ENCODE data around the gene MAGI3. TPM values are rescaled to one million over a fixed set of nuclear protein-coding genes. Genes with fewer than 3 reads are reported as not detected.

MAGI3 gene
- total RNA-seq, 2 experiments from 2014 or later = 4.7 to 7.8 TPM

- H3K27ac ChIP-seq (ENCODE audit: low read depth, low read length, poor library complexity, severe bottlenecking) = no peak overlapping the region
- ChIA-PET CTCF (ENCODE audit: unreplicated experiment) (interaction anchor here (0.5 kb wide), 1 partner anchor 464 kb away, joined by 3 read pairs; no protein-coding TSS in a partner anchor), POLR2A (interaction anchor here (0.9 to 1.1 kb wide), 2 partner anchors 14 to 32 kb away, joined by 3 to 4 read pairs; partner anchors contain the start of gene MAGI3)
- intact Hi-C loops (cut with micrococcal nuclease; ENCODE audit: unreplicated experiment) = no loop called here
- H3K4me2 ChIP-seq (ENCODE audit: low read length) = no peak overlapping the region
- no peaks in the 10 kb centered on the region for H3K9me2 ChIP-seq (ENCODE audit: insufficient read depth, low read length)
- H3K4me3 ChIP-seq (ENCODE audit: low read depth, low read length, poor library complexity, severe bottlenecking) = no peak overlapping the region
- no peaks in the 10 kb centered on the region for H3K36me3 ChIP-seq (ENCODE audit: insufficient read depth, low read length)
- no peak overlapping the region for H2AFZ ChIP-seq (ENCODE audit: low read length)
- H3K79me2 ChIP-seq (ENCODE audit: insufficient read depth, low read depth, low read length) = no peaks in the 10 kb centered on the region
- DNase-seq (ENCODE audit: low spot score) = no peak
- H3K9me3 ChIP-seq (ENCODE audit: low read length) = no peaks in the 10 kb centered on the region
- H3K4me1 ChIP-seq (ENCODE audit: insufficient read depth, low read length, poor library complexity, severe bottlenecking) = no peaks in the 10 kb centered on the region
- no peaks in the 10 kb centered on the region for H4K20me1 ChIP-seq (ENCODE audit: insufficient read depth, low read length)
- no TSS peak for BruUV-seq (replicated peaks)
- TF ChIP-seq CTCF (conservative IDR thresholded peaks at IDR 0.05; ENCODE audit: low read length) (no peak), EZH2phosphoT487 (IDR thresholded peaks at IDR 0.05; ENCODE audit: borderline replicate concordance, low read depth, low read length) (no peak)
These were observed 32.2 kb downstream of the MAGI3 start for GRCh38 chr1:113422315-113423068.

- no peak for TF ChIP-seq CTCF (conservative IDR thresholded peaks at IDR 0.05; ENCODE audit: low read length)
- no peak for TF ChIP-seq EZH2phosphoT487 (IDR thresholded peaks at IDR 0.05; ENCODE audit: borderline replicate concordance, low read depth, low read length)
- no peaks in the 10 kb centered on the region for H4K20me1 ChIP-seq (ENCODE audit: insufficient read depth, low read length)
- CTCF ChIA-PET (ENCODE audit: unreplicated experiment) = no interaction called here
- POLR2A ChIA-PET = no interaction called here
- intact Hi-C loops (cut with micrococcal nuclease; ENCODE audit: unreplicated experiment) = no loop called here
- no peak overlapping the region for H3K27ac ChIP-seq (ENCODE audit: low read depth, low read length, poor library complexity, severe bottlenecking)
- no TSS peak for BruUV-seq (replicated peaks)
- no peak for DNase-seq (ENCODE audit: low spot score)
- no peak overlapping the region for H3K4me2 ChIP-seq (ENCODE audit: low read length)
- no peak overlapping the region for H2AFZ ChIP-seq (ENCODE audit: low read length)
- H3K79me2 ChIP-seq (ENCODE audit: insufficient read depth, low read depth, low read length) = no peaks in the 10 kb centered on the region
- H3K4me1 ChIP-seq (ENCODE audit: insufficient read depth, low read length, poor library complexity, severe bottlenecking) = no peaks in the 10 kb centered on the region
- H3K9me3 ChIP-seq (ENCODE audit: low read length) = no peaks in the 10 kb centered on the region
- H3K9me2 ChIP-seq (ENCODE audit: insufficient read depth, low read length) = no peaks in the 10 kb centered on the region
- no peaks in the 10 kb centered on the region for H3K36me3 ChIP-seq (ENCODE audit: insufficient read depth, low read length)
- no peak overlapping the region for H3K4me3 ChIP-seq (ENCODE audit: low read depth, low read length, poor library complexity, severe bottlenecking)
These were observed 33.5 kb downstream of the MAGI3 start for GRCh38 chr1:113423826-113424225.

- Histone ChIP-seq H3K4me2 (ENCODE audit: low read length) (no peak overlapping the region), H3K4me3 (ENCODE audit: low read depth, low read length, poor library complexity, severe bottlenecking) (no peak overlapping the region), H3K4me1 (ENCODE audit: insufficient read depth, low read length, poor library complexity, severe bottlenecking) (no peaks in the 10 kb centered on the region), H3K9me3 (ENCODE audit: low read length) (no peaks in the 10 kb centered on the region), H3K9me2 (ENCODE audit: insufficient read depth, low read length) (no peaks in the 10 kb centered on the region), H3K27ac (ENCODE audit: low read depth, low read length, poor library complexity, severe bottlenecking) (no peak overlapping the region), H4K20me1 (ENCODE audit: insufficient read depth, low read length) (no peaks in the 10 kb centered on the region), H3K79me2 (ENCODE audit: insufficient read depth, low read depth, low read length) (no peaks in the 10 kb centered on the region), H2AFZ (ENCODE audit: low read length) (no peak overlapping the region), H3K36me3 (ENCODE audit: insufficient read depth, low read length) (no peaks in the 10 kb centered on the region)
- no TSS peak for BruUV-seq (replicated peaks)
- POLR2A ChIA-PET = interaction anchor here (0.6 kb wide), 1 partner anchor 24 kb away, joined by 3 read pairs; no protein-coding TSS in a partner anchor
- intact Hi-C loops (cut with micrococcal nuclease; ENCODE audit: unreplicated experiment) = no loop called here
- CTCF ChIA-PET (ENCODE audit: unreplicated experiment) = no interaction called here
- TF ChIP-seq EZH2phosphoT487 (IDR thresholded peaks at IDR 0.05; ENCODE audit: borderline replicate concordance, low read depth, low read length) = no peak
- TF ChIP-seq CTCF (conservative IDR thresholded peaks at IDR 0.05; ENCODE audit: low read length) = no peak
- DNase-seq (ENCODE audit: low spot score) = no peak
These were observed 39.3 kb downstream of the MAGI3 start for GRCh38 chr1:113429461-113430153.

Data from OCI-LY7 (cell line).